NCI-H2227 treated with DMSO at 0.1 percent for 48 hours (cell line): ENCODE measurements around the gene KCNAB3.

Experiments
- DNase-seq: peaks from one replicate; lab custom pipeline; 2025; lab: John Stamatoyannopoulos, UW

The KCNAB3 gene

GRCh38 chr17:7880076-7880868 is 49.4 kb downstream of the KCNAB3 start:
- DNase-seq: no peak

GRCh38 chr17:7878234-7878633 is 51.4 kb downstream of the KCNAB3 start:
- DNase-seq: no peak

DNA sequence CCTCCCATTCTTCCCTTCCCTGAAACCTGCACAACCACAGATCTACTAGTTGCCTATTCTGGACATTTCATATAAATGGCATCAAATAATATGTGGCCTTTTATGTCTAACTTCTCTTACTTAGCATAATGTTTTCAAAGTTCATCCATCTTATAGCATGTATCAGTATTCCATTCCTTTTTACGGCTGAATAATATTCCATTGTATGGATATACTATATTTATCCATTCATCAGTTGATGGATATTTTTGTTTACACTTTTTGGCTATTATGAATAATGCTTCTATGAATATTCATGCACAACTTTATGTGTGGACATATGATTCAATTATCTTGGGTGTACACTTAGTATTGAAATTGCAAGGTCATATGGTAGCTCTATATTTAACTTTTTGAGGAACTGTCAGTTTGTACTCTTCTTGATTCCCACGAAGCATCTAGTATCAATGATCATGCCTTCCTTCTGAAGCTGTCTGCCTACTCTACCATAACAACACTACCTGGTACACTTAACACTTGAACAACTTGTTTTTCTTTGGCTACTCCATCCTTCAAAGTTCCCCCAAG is 53.8 kb downstream of the KCNAB3 start:
- DNase-seq: no peak

- peak; percentile 15 for DNase-seq
These were observed 56.6 kb downstream of the KCNAB3 start for GRCh38 chr17:7873051-7873450.
